Esophagus squamous epithelium (tissue), 5 donors: Measurements from ENCODE around the gene KEL. TPM values are rescaled to one million over a fixed set of nuclear protein-coding genes. Genes with fewer than 3 reads are reported as not detected.

Experiments used
- DNase-seq: peaks from one replicate; lab custom pipeline; 2025; lab: John Stamatoyannopoulos, UW
- H3K27ac ChIP-seq, 4 donors: fragments of 200-600 bp; sonication (generic); one replicate each; pipeline ENCODE4 v1.5.1; 2016 to 2019; ENCODE audit warnings: mild to moderate bottlenecking in 1 of 4
- H3K27me3 ChIP-seq, 4 donors: fragments of 200-600 bp; sonication (generic); 1 replicate in 3 of 4; 2 replicates in 1 of 4; pipeline versions ENCODE4 v1.5.1 to v1.6.0; 2017 to 2021; ENCODE audit warnings: antibody characterized with exemption in 1 of 4
- H3K36me3 ChIP-seq, 3 donors: fragments of 200-600 bp; sonication (generic); one replicate each; pipeline ENCODE4 v1.5.1; 2016 to 2019
- H3K4me1 ChIP-seq, 3 donors: fragments of 200-600 bp; sonication (generic); one replicate each; pipeline ENCODE4 v1.5.1; 2017 to 2019
- H3K4me3 ChIP-seq, 4 donors: fragments of 200-600 bp; sonication (generic); 1 replicate in 3 of 4; 2 replicates in 1 of 4; pipeline ENCODE4 v1.5.1; 2016 to 2019; ENCODE audit warnings: mild to moderate bottlenecking in 2 of 4, moderate library complexity in 1 of 4
- H3K9me3 ChIP-seq, 3 donors: fragments of 200-600 bp; sonication (generic); one replicate each; pipeline ENCODE4 v1.5.1; 2016 to 2019
- CTCF ChIP-seq, 6 experiments: fragments of 450-650 bp in 4 of 6; fragments of 200-600 bp in 2 of 6; sonication (generic) in 2 of 6; IDR thresholded peaks; one replicate each; pipeline ENCODE4 v1.5.1; 2016 to 2019; ENCODE audit warnings: antibody characterized with exemption in 6 of 6, mild to moderate bottlenecking in 4 of 6, moderate library complexity in 4 of 6
- POLR2A ChIP-seq, 4 donors: fragments of 450-650 bp; IDR thresholded peaks; one replicate each; pipeline ENCODE4 v1.6.1; 2017; ENCODE audit warnings: antibody characterized with exemption in 4 of 4, mild to moderate bottlenecking in 4 of 4, moderate library complexity in 3 of 4
- WGBS, 2 donors: methylation state at CpG; one replicate each; pipeline ENCODE4 v1.1.5; 2018; 5-methylcytosine and 5-hydroxymethylcytosine counted together
- intact Hi-C: fragments of 100-400 bp; cut with DNase I; formaldehyde crosslinking; loops from one replicate; pipeline ENCODE4 v1.15.0; 2022
- total RNA-seq, 4 donors: library from RNA; depleted of rRNA; stranded (reverse); fragments of >200 nt; gene quantifications; one replicate each; pipeline ENCODE4 v1.1.0, GENCODE V29; 2016
- donor health status: DM: yes; HTN: yes; CAD: no.

Gene KEL
- total RNA-seq, 4 donors from 2014 or later: 0.09 to 3.6 (median 0.53) TPM; not detected in 1

- Histone ChIP-seq H3K27ac (peak overlapping the region in 1 of 4 donors; percentile 7), H3K4me3 (no peak overlapping the region), H3K9me3 (no peaks in the 10 kb centered on the region), H3K4me1 (peaks cover 0 to 34% (median 0%) of the 10 kb centered on the region in 3 donors), H3K36me3 (no peaks in the 10 kb centered on the region), H3K27me3 (peaks cover 0 to 18% (median 0%) of the 10 kb centered on the region in 4 donors)
- WGBS, 2 donors: 50 to 60% methylated on average over 1 of the region's 1 CpG
- TF ChIP-seq POLR2A (IDR thresholded peaks at IDR 0.05) (no peak), CTCF (IDR thresholded peaks at IDR 0.05) (no peak)
- no peak for DNase-seq
- intact Hi-C loops: no loop called here
Observed at GRCh38 chr7:142914121-142914520, 48.0 kb downstream of the KEL start.

GRCh38 chr7:142913566-142913965, 48.6 kb downstream of the KEL start:
- intact Hi-C loops: no loop called here
- TF ChIP-seq POLR2A (IDR thresholded peaks at IDR 0.05) (no peak), CTCF (IDR thresholded peaks at IDR 0.05) (no peak)
- peak overlapping the region in 1 of 4 donors; percentile 7 for H3K27ac ChIP-seq

GRCh38 chr7:142913051-142913450, 49.1 kb downstream of the KEL start:
- WGBS, 2 donors: 50 to 58% methylated on average over 3 of the region's 3 CpGs
- H3K4me1 ChIP-seq: peaks cover 0 to 39% (median 0%) of the 10 kb centered on the region in 3 donors
- DNase-seq: no peak
- no peak overlapping the region for H3K4me3 ChIP-seq
- peaks cover 0 to 22% (median 0%) of the 10 kb centered on the region in 4 donors for H3K27me3 ChIP-seq
- no peaks in the 10 kb centered on the region for H3K9me3 ChIP-seq
- intact Hi-C loops: no loop called here
- no peaks in the 10 kb centered on the region for H3K36me3 ChIP-seq
- TF ChIP-seq POLR2A (IDR thresholded peaks at IDR 0.05) (no peak), CTCF (IDR thresholded peaks at IDR 0.05) (no peak)
- no peak overlapping the region for H3K27ac ChIP-seq

More at GRCh38 chr7:142913566-142913965, 48.6 kb downstream of the KEL start:
- Histone ChIP-seq H3K4me1 (peaks cover 0 to 39% (median 0%) of the 10 kb centered on the region in 3 donors), H3K36me3 (no peaks in the 10 kb centered on the region), H3K9me3 (no peaks in the 10 kb centered on the region), H3K27me3 (peaks cover 0 to 18% (median 0%) of the 10 kb centered on the region in 4 donors), H3K4me3 (no peak overlapping the region)
- DNase-seq: no peak
- 49 to 62% methylated on average over 2 of the region's 2 CpGs for WGBS, 2 donors

GRCh38 chr7:142910481-142910880, 51.7 kb downstream of the KEL start:
- Histone ChIP-seq H3K9me3 (no peaks in the 10 kb centered on the region), H3K27ac (no peak overlapping the region), H3K36me3 (no peaks in the 10 kb centered on the region), H3K4me1 (peaks cover 0 to 39% (median 0%) of the 10 kb centered on the region in 3 donors), H3K4me3 (no peak overlapping the region), H3K27me3 (peaks cover 0 to 17% (median 0%) of the 10 kb centered on the region in 4 donors)
- intact Hi-C loops: no loop called here
- DNase-seq: no peak
- no peak for TF ChIP-seq CTCF (IDR thresholded peaks at IDR 0.05)
- no peak for TF ChIP-seq POLR2A (IDR thresholded peaks at IDR 0.05)
- WGBS, 2 donors: 63 to 76% methylated on average over 2 of the region's 2 CpGs

GRCh38 chr7:142910031-142910433, 52.1 kb downstream of the KEL start:
- Histone ChIP-seq H3K4me3 (no peak overlapping the region), H3K27ac (no peak overlapping the region), H3K4me1 (peaks cover 0 to 39% (median 0%) of the 10 kb centered on the region in 3 donors), H3K27me3 (peaks cover 0 to 17% (median 0%) of the 10 kb centered on the region in 4 donors), H3K9me3 (no peaks in the 10 kb centered on the region), H3K36me3 (no peaks in the 10 kb centered on the region)
- TF ChIP-seq CTCF (IDR thresholded peaks at IDR 0.05): no peak
- 27 to 37% methylated on average over 2 of the region's 2 CpGs for WGBS, 2 donors
- intact Hi-C loops: no loop called here
- DNase-seq: no peak
